HepG2 (cell line): ENCODE results near the gene H3-3A. TPM values are rescaled to one million over a fixed set of nuclear protein-coding genes. Genes with fewer than 3 reads are reported as not detected.

Experiments used
- ATAC-seq: fragments of 200-7000 bp; cut with Tn5 transposase; 3 replicates; pipeline ENCODE4 v1.9.1; 2020; ENCODE audit warnings: mild to moderate bottlenecking, moderate library complexity
- BruUV-seq: library from RNA; stranded (reverse); fragments of 400-500 nt; replicated peaks from 2 replicates; lab custom pipeline; 2021; lab: Mats Ljungman, UMichigan
- CTCF ChIA-PET: fragments of 300-600 bp; formaldehyde crosslinking; extraction: SDS; loops from one replicate; lab custom pipeline; 2021; ENCODE audit warnings: low total read pairs, inconsistent platforms, low intra/inter-chr PET ratio; lab: Yijun Ruan, JAX
- POLR2A ChIA-PET: fragments of 350-600 bp; sonication (Branson Sonifier 250); formaldehyde crosslinking; loops from one replicate; lab custom pipeline; 2020; ENCODE audit warnings: antibody characterized with exemption, inconsistent platforms; lab: Yijun Ruan, JAX
- DNase-seq: peaks from one replicate; pipeline ENCODE4 v3.0.0-alpha.2; 2015; ENCODE audit warnings: low spot score
- FAIRE-seq: peaks from 3 replicates; lab custom pipeline; 2011; peaks lifted over from hg19 to GRCh38; lab: Jason Lieb, UNC
- H2AFZ ChIP-seq: one replicate; pipeline ENCODE4 v1.6.1; 2011; ENCODE audit warnings: low read length, inconsistent platforms
- H3K27ac ChIP-seq: fragments of 300-600 bp; 3 replicates; pipeline ENCODE4 v1.8.0; 2011; ENCODE audit warnings: mixed run types, mild to moderate bottlenecking, mixed read lengths, low read length, inconsistent platforms; ENCODE audit not compliant: insufficient read depth; ENCODE audit errors: extremely low read length
- H3K27me3 ChIP-seq, 2 experiments: fragments of 200-600 bp in 1 of 2; 2 replicates in 1 of 2; 3 replicates in 1 of 2; pipeline versions ENCODE4 v1.6.0 to v1.8.0; 2011; ENCODE audit warnings: low read length in 2 of 2, mild to moderate bottlenecking in 2 of 2, moderate library complexity in 2 of 2, inconsistent platforms in 1 of 2; ENCODE audit not compliant: insufficient read depth in 2 of 2, control insufficient read depth in 1 of 2
- H3K36me3 ChIP-seq, 2 experiments: fragments of 200-600 bp in 1 of 2; replicated peaks in 1 of 2; 2 replicates in 1 of 2; 3 replicates in 1 of 2; pipeline versions ENCODE4 v1.5.1 to v1.8.0; 2011; ENCODE audit warnings: low read length in 2 of 2, inconsistent platforms in 1 of 2; ENCODE audit not compliant: insufficient read depth in 2 of 2, control insufficient read depth in 1 of 2
- H3K4me1 ChIP-seq: 2 replicates; pipeline ENCODE4 v1.5.1; 2012; ENCODE audit warnings: low read length, inconsistent platforms; ENCODE audit not compliant: insufficient read depth
- H3K4me2 ChIP-seq: 2 replicates; pipeline ENCODE4 v1.6.0; 2011; ENCODE audit warnings: low read depth, low read length, inconsistent platforms
- H3K4me3 ChIP-seq, 3 experiments: fragments of 200-600 bp in 1 of 3; sonication (generic), shearing (Covaris generic) in 1 of 3; replicated peaks in 1 of 3; 2 replicates each; pipeline ENCODE4 v1.5.1; 2011 to 2016; ENCODE audit warnings: low read length in 3 of 3, inconsistent platforms in 2 of 3, low read depth in 2 of 3, mild to moderate bottlenecking in 2 of 3, control low read depth in 1 of 3, mixed read lengths in 1 of 3; ENCODE audit not compliant: insufficient read depth in 1 of 3
- H3K79me2 ChIP-seq: one replicate; pipeline ENCODE4 v1.6.1; 2011; ENCODE audit warnings: low read length, inconsistent platforms; ENCODE audit not compliant: insufficient read depth
- H3K9ac ChIP-seq: 2 replicates; pipeline ENCODE4 v1.6.0; 2011; ENCODE audit warnings: mild to moderate bottlenecking, low read depth, low read length, inconsistent platforms; ENCODE audit not compliant: insufficient read depth
- H3K9me3 ChIP-seq: 2 replicates; pipeline ENCODE4 v1.5.1; 2012; ENCODE audit warnings: mild to moderate bottlenecking, low read length
- H4K20me1 ChIP-seq: 2 replicates; pipeline ENCODE4 v1.6.0; 2011; ENCODE audit warnings: inconsistent platforms, mild to moderate bottlenecking, low read length, moderate library complexity; ENCODE audit not compliant: insufficient read depth
- ATRX ChIP-seq: sonication (generic); formaldehyde crosslinking; IDR thresholded peaks from 2 replicates; pipeline ENCODE4 v1.4.0; 2020; ENCODE audit warnings: missing genetic modification reagents, borderline replicate concordance
- CBX2 ChIP-seq, 2 experiments: fragments of 200-600 bp in 1 of 2; sonication (generic); formaldehyde crosslinking in 1 of 2; IDR thresholded peaks; 2 replicates each; pipeline versions ENCODE4 v1.7.0 to v1.8.1; 2018 to 2022; ENCODE audit warnings: low read depth in 2 of 2, low read length in 1 of 2, mild to moderate bottlenecking in 1 of 2, missing genetic modification reagents in 1 of 2
- EZH2 ChIP-seq: conservative IDR thresholded peaks from 2 replicates; pipeline ENCODE4 v1.6.1; 2012; ENCODE audit warnings: mild to moderate bottlenecking, low read depth, low read length, moderate library complexity
- MYPOP ChIP-seq: sonication (generic); formaldehyde crosslinking; IDR thresholded peaks from 2 replicates; pipeline ENCODE4 v1.8.1; 2023; ENCODE audit warnings: mild to moderate bottlenecking, moderate library complexity, missing genetic modification reagents
- PRMT3 ChIP-seq: sonication (generic); formaldehyde crosslinking; IDR thresholded peaks from 2 replicates; pipeline ENCODE4 v1.8.1; 2022; ENCODE audit warnings: low read depth, mild to moderate bottlenecking, moderate library complexity, missing genetic modification reagents, borderline replicate concordance
- SUZ12 ChIP-seq: fragments of 150-350 bp; IDR thresholded peaks from 2 replicates; pipeline ENCODE4 v1.6.1; 2014; ENCODE audit warnings: low read depth, low read length
- TBL1XR1 ChIP-seq: fragments of 150-350 bp; IDR thresholded peaks from 2 replicates; pipeline ENCODE4 v1.6.1; 2014; ENCODE audit warnings: borderline replicate concordance, low read length; ENCODE audit not compliant: partially characterized antibody
- ZBTB8A ChIP-seq: sonication (generic); formaldehyde crosslinking; IDR thresholded peaks from 2 replicates; pipeline ENCODE4 v1.4.0; 2020; ENCODE audit warnings: mild to moderate bottlenecking, low read depth, missing genetic modification reagents, borderline replicate concordance
- ZNF224 ChIP-seq: sonication (generic); formaldehyde crosslinking; IDR thresholded peaks from 2 replicates; pipeline ENCODE4 v1.5.0; 2020; ENCODE audit warnings: mild to moderate bottlenecking, missing genetic modification reagents
- ZNF619 ChIP-seq: sonication (generic); formaldehyde crosslinking; IDR thresholded peaks from 2 replicates; pipeline ENCODE4 v1.4.0; 2020; ENCODE audit warnings: mild to moderate bottlenecking, missing genetic modification reagents
- ZSCAN20 ChIP-seq: sonication (generic); formaldehyde crosslinking; IDR thresholded peaks from 2 replicates; pipeline ENCODE4 v1.4.0; 2020; ENCODE audit warnings: missing genetic modification reagents, mild to moderate bottlenecking, borderline replicate concordance
- WGBS: methylation state at CpG from one replicate; pipeline ENCODE4 v1.1.6; 2017; ENCODE audit warnings: low lambda C conversion rate; 5-methylcytosine and 5-hydroxymethylcytosine counted together
- in situ Hi-C: cut with HindIII; loops from 2 replicates; pipeline ENCODE4 v1.10.0; 2017; ENCODE audit warnings: low pct_unique_long_range_greater_than_20kb; ENCODE audit not compliant: extremely low pct_ligation_motif_present
- intact Hi-C: fragments of 100-400 bp; cut with micrococcal nuclease; formaldehyde crosslinking; loops from one replicate; pipeline ENCODE4 v1.10.0; 2022; ENCODE audit not compliant: unreplicated experiment
- polyA plus RNA-seq, 8 experiments: library from polyadenylated mRNA; depleted of rRNA in 3 of 8; stranded (reverse) in 7 of 8; unstranded in 1 of 8; fragments of >200 nt; fragmentation: Illumina TruSeq in 4 of 8; extraction: Trizol in 4 of 8; gene quantifications; 2 replicates each; pipeline versions ENCODE4 v1.2.1 to v1.2.3, GENCODE V29; 2011 to 2016; ENCODE audit warnings: low read depth in 4 of 8, missing spikeins in 1 of 8, mixed read lengths in 1 of 8; ENCODE audit not compliant: insufficient read depth in 1 of 8
- total RNA-seq, 5 experiments: library from RNA; depleted of rRNA; stranded (reverse); fragments of >200 nt; fragmentation: Illumina TruSeq; extraction: Trizol; gene quantifications; 2 replicates each; pipeline ENCODE4 v1.2.3, GENCODE V29; 2016; ENCODE audit warnings: low read depth in 1 of 5
- TF ChIP-seq, protein P1 (sequence below): fragments of 450-650 bp; IDR thresholded peaks from 2 replicates; pipeline ENCODE4 v1.6.1; 2016
- TF ChIP-seq, protein P2 (sequence below): sonication (generic); formaldehyde crosslinking; IDR thresholded peaks from 2 replicates; pipeline ENCODE4 v1.5.1; 2020; ENCODE audit warnings: mild to moderate bottlenecking, missing genetic modification reagents, moderate library complexity

H3-3A gene
- total and polyA plus RNA-seq, 2 of the 13 experiments (the other 11 are each of a cell fraction or from before 2014, with no cell fraction given), result 221 to 320 TPM

DNA sequence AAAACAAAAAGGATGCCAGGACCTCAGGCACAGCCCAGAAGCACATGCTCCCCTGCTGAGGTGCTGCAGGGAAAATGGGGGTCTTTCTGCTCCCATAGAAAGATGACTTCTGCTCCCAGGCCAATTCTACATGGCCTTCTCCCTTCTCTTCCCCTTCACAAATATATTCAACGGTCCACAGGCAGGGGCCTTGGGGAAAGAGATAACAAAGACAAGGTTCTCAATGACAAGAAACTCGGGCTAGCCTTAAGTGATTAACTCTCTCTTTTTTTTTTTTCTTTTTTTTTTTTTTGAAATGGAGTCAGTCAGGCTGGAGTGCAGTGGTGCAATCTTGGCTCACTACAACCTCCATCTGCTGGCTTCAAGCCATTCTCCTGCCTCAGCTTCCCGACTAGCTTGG is 54.2 kb downstream of the H3-3A start:
- Histone ChIP-seq H3K9me3 (no peaks in the 10 kb centered on the region), H3K36me3 (no peaks in the 10 kb centered on the region), H4K20me1 (no peaks in the 10 kb centered on the region), H3K4me3 (no peak overlapping the region), H3K27me3 (peaks cover 2 to 51% of the 10 kb centered on the region in 2 experiments; a peak in 4 of 5 replicates), H3K4me2 (no peak overlapping the region), H3K79me2 (no peaks in the 10 kb centered on the region), H2AFZ (no peak overlapping the region), H3K9ac (no peak overlapping the region), H3K27ac (no peak overlapping the region), H3K4me1 (peaks cover 48% of the 10 kb centered on the region)
- TF ChIP-seq, protein P1, sequence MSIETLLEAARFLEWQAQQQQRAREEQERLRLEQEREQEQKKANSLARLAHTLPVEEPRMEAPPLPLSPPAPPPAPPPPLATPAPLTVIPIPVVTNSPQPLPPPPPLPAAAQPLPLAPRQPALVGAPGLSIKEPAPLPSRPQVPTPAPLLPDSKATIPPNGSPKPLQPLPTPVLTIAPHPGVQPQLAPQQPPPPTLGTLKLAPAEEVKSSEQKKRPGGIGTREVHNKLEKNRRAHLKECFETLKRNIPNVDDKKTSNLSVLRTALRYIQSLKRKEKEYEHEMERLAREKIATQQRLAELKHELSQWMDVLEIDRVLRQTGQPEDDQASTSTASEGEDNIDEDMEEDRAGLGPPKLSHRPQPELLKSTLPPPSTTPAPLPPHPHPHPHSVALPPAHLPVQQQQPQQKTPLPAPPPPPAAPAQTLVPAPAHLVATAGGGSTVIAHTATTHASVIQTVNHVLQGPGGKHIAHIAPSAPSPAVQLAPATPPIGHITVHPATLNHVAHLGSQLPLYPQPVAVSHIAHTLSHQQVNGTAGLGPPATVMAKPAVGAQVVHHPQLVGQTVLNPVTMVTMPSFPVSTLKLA, result no peak
- TF ChIP-seq ATRX (CRISPR knock-in tag) (no peak), ZNF619 (no peak), ZNF224 (CRISPR knock-in tag) (no peak), MYPOP (CRISPR knock-in tag) (no peak), ZSCAN20 (no peak), CBX2 (IDR thresholded peaks at IDR 0.05; ENCODE audit: low read depth, low read length) (no peak), CBX2 (CRISPR knock-in tag; IDR thresholded peaks at IDR 0.05; ENCODE audit: low read depth) (no peak), TBL1XR1 (no peak), EZH2 (no peak), ZBTB8A (CRISPR knock-in tag) (no peak), PRMT3 (CRISPR knock-in tag) (no peak), SUZ12 (no peak)
- TF ChIP-seq, protein P2, sequence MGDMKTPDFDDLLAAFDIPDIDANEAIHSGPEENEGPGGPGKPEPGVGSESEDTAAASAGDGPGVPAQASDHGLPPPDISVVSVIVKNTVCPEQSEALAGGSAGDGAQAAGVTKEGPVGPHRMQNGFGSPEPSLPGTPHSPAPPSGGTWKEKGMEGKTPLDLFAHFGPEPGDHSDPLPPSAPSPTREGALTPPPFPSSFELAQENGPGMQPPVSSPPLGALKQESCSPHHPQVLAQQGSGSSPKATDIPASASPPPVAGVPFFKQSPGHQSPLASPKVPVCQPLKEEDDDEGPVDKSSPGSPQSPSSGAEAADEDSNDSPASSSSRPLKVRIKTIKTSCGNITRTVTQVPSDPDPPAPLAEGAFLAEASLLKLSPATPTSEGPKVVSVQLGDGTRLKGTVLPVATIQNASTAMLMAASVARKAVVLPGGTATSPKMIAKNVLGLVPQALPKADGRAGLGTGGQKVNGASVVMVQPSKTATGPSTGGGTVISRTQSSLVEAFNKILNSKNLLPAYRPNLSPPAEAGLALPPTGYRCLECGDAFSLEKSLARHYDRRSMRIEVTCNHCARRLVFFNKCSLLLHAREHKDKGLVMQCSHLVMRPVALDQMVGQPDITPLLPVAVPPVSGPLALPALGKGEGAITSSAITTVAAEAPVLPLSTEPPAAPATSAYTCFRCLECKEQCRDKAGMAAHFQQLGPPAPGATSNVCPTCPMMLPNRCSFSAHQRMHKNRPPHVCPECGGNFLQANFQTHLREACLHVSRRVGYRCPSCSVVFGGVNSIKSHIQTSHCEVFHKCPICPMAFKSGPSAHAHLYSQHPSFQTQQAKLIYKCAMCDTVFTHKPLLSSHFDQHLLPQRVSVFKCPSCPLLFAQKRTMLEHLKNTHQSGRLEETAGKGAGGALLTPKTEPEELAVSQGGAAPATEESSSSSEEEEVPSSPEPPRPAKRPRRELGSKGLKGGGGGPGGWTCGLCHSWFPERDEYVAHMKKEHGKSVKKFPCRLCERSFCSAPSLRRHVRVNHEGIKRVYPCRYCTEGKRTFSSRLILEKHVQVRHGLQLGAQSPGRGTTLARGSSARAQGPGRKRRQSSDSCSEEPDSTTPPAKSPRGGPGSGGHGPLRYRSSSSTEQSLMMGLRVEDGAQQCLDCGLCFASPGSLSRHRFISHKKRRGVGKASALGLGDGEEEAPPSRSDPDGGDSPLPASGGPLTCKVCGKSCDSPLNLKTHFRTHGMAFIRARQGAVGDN (CRISPR knock-in tag), result no peak
- FAIRE-seq, result no peak
- POLR2A ChIA-PET, result interaction anchor here (1.0 to 2.8 kb wide), 4 partner anchors 11 to 54 kb away, joined by 3 to 11 read pairs (median 4); partner anchors contain the start of gene H3-3A
- CTCF ChIA-PET, result no interaction called here
- no TSS peak for BruUV-seq
- no peak for DNase-seq
- no peak for ATAC-seq
- in situ Hi-C loops, result no loop called here
- intact Hi-C loops, result no loop called here
- WGBS, result 15% methylated on average over 3 of the region's 3 CpGs
